ENCODE measurements around the gene OR52H1.

Gene OR52H1

DNA sequence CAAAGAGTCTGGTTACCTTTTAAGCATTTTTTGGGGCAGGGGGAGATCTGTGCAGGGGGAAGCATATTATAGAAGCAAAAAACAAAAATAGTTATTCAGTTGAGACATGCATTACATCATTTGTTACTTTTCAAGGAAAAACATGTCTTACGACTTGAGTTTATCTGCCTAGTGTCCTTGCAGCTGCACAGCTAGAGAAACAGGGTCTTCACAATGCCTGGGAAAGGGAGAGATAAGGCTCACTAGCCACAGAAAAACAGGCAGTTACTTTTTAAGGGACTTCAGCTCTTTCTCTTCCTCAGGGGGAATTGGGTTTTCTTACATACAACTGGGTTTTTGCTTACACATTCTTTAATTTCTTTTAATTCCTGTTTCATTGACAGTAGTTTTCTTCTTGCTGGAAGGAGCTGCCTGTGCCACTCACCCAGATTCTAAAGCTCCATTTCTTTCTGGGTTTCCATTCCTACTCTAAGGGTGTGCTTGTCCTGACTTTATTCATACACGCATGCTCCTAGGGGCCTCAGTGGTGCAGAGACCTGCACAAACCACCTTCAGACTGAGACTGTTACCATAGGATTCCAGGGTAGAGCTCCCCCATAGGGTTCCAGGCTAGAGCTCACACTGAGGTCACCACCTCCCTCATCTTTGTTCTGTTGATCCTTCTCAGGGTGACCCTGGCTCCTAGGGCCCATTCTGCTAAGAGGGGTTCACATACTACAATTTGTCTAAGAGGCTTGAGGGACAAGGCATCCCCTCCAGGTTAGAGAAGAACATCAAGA, 17.1 kb downstream of the OR52H1 start:
- DNase-seq (ENCODE audit: low read depth), result no peak

DNA sequence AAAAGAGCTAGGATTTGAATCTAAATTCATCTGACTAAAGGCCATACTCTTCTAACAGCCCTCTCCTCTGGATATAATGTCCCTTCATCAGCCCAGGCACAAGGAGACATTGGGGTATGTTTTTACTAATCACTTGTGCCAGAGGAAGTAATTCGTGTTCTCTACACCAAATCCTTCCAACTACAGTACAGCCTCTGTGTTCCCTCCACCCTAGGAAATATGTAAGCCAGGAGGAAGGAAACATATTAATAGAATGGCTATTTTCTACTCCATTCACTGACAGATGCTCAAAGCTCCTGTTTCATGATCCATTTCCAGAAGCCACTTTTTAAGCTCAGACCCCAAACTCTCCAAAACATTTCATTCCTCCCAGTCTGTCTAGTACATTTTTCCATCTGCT, 19.8 kb downstream of the OR52H1 start:
- no peak for DNase-seq (ENCODE audit: low read depth)

DNA sequence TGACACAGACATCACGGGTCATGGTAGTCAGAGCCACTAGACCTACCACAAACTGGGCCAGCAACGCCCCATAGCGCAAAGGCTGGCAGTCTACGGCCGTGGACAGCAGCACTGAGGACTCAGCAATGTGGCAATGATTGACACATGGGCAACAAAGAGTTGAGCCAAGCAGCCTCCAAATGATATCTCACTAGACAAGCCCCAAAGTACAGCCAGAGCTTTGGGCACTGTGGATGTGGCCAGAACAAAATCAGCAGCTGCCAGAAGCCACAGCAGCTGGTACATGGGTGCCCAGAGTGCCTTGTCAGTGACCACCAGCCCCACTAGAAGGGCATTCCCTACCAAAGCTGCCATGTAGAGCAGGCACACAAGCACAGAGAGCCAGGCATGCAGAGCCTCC, 20.6 kb downstream of the OR52H1 start:
- DNase-seq (ENCODE audit: low read depth), result no peak

DNA sequence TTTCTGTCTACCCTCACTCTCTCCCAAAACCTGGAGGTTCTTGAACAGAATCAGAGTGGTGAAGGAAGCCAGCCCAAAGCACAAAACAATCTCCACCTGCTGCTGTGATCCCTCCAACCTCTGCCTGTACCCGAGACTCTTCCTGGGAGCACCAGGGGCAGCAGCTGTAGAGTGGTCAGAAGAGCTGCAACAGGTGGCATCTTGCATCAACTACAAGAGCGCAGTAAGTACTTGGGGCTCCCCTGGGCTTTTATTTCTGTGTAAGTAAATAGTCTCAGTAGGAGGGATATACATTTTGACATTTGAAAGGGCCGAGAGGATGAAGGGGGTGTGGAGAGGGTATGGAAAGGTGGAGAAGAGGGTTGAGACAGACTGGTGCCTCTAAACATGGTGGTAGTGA, 23.6 kb downstream of the OR52H1 start:
- no peak for DNase-seq (ENCODE audit: low read depth)

DNA sequence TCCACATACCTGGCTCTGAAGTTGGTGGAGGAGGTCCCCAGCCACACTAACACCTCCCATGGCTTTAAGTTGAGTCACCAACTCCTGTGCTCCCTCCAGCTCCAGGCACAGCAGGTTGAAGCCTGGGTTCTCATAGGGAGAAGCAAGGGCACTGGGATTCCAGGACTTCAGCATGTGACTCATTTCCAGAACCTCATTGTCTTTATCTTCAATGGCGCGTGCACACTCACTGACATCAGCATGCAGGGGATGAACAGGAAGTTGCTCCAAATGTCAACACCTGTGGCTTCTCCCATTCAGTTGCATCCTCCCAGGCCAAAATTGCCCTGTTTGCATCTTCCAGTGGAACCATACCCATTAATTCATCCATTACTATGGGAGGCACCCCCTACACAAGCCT, 26.0 kb downstream of the OR52H1 start:
- no peak for DNase-seq (ENCODE audit: low read depth)

DNA sequence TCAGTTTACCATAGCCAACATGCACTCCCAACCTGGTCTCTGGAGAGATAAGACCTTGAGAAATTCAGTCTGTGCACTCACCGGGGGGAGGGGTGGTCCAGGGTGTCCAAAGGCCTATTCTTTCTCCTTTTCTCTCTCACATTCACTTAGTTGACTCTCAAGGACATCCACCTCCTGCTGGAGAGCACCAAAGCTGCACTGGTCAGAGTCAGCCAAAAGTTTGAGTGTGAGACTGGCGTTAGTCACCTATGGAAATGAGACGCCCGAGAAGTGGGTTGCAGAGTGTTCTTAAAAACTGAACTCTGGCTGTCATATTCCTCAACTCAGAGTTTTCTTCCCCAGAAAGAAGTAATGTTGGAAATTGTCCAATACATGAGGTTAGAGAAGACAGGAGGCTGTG, 26.8 kb downstream of the OR52H1 start:
- DNase-seq (ENCODE audit: low read depth), result no peak

DNA sequence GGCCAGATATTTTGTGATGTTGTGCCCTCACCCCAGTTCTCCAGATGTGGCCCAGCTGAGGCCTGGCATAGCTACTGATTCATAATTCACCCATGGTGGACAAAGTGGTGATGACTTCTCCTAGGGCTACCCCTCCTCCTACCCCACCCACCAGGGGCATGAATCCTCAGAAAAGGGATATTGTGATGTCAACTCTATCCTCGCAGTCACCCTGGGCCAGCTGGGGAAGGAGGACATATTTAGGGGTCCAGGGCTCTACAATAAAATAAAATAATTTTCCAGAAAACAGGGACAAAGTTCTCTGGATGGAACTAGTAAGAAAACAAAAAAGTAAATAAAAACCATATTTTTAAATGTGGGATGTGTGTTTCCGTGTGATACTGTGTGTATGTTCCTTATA, 31.7 kb downstream of the OR52H1 start, which contains the start of gene UBQLNL:
UBQLNL (minus strand) TSS at position 101 of the 400 bp plus-strand sequence. CDS start 258 bp downstream, outside the sequence.
- no peak for DNase-seq (ENCODE audit: low read depth)

DNA sequence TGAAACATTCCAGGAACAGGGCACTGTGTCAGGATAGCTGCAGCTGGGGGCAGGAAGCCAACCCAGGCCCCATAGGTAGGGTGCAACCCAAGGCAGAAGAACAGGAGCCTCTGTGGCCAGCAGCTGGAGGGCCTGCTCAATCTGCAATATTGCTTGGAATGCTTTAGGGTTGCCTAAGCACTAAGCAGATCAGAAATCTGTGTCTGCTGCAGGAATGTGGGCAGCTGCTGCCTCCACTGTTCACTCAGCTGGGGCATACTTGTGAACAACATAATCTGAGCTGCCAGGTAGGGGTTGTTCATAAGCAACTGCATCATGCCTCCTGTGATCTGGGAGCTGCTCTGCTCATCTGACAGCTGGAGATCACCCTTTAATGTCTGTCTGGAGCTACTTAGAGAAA, 33.5 kb downstream of the OR52H1 start:
- no peak for DNase-seq (ENCODE audit: low read depth)

DNA sequence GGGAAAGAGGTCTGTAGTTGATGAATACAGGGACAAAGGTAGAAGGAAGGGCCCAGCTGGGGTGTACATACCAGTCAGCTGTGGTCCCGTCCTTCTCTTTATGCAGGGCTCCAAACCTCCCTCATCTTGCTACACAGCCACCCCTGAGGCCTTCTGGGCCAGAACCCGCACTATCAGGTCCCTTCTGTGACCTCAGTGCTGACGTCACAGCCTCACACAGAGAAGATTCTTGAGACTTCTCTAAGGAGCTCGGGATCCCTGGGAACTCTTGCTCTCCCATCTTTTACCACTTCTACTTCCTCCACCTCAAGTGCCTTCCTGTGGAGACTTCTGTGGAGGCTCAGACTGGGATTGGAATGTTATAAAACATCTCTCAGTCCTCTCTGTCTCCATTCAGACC, 38.5 kb downstream of the OR52H1 start, which contains the start of gene UBQLN3:
UBQLN3 (minus strand) TSS at position 155 of the 400 bp plus-strand sequence. CDS start 399 bp downstream, outside the sequence.
- no peak for DNase-seq (ENCODE audit: low read depth)

DNA sequence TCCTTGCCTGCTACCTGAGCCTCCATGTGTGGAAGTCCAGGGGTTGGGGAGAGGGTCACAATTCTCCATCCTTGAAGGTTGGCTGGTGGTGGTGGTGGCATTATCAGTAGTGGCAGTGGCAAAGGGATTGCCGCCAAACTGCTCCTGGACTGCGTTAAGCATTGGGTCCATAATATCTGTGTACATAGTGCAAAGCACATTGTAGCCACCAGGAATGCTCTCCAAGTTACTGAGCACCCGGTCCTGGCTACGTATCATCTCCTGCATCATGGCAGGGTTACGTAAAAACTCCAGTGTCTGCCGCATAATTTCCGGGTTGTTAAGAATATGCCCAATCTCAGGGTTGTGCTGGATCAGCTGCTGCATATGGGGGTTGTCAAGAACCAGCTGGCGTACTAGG, 39.7 kb downstream of the OR52H1 start:
- DNase-seq (ENCODE audit: low read depth), result no peak

DNA sequence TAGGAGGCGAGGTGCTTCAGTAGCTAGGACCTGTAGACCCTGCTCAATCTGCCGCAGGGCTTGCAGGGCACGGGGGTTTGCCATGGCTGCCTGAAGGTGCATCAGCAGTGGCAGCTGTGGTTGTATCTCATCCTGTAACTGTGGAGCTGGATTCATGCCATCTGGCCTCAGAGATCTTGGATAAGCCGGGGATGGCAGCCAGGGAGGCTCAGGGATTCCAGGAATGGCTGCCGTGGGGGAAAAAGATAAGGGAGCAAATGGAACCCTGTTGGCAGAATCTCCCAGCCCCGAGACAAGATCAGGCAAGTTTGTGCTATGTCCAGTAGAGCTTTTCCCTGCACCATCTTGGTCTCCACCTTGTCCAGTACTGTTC, 40.4 kb downstream of the OR52H1 start:
- no peak for DNase-seq (ENCODE audit: low read depth)

DNA sequence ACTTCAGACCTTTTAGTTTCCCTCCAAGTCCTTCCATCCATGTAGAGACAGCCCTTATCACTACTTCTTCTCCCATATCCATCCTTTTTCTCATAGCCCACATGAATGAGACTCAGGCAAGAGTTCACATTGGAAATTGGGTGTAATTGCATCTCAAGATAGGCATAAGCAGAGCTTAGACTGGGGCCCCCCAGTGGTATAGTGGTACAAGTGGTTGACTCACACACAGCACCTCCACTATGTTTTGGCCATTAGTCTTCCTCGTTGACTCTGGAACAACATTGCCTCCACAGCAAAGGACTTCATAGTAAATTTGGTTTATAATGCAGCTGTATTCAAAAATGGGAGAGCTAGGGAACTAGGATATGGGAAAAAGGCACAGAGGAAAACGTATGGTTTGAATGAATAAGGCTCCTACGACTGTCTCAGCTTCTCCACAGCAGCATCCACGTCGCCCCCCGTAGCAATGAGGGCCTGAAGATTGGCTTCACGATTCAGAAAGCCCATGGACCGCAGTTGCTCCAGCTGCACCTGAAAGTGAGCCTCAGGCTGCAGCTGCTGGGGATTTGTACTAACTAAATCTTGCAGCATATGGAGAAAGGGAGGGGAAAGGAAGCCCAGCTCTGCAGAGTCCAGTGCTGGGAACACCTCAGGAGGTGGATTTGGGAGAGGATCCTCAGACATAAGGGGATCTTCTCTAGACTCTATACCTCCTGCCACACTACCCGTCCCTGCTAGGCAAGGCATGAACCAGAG, 41.0 kb downstream of the OR52H1 start:
- DNase-seq (ENCODE audit: low read depth), result no peak

DNA sequence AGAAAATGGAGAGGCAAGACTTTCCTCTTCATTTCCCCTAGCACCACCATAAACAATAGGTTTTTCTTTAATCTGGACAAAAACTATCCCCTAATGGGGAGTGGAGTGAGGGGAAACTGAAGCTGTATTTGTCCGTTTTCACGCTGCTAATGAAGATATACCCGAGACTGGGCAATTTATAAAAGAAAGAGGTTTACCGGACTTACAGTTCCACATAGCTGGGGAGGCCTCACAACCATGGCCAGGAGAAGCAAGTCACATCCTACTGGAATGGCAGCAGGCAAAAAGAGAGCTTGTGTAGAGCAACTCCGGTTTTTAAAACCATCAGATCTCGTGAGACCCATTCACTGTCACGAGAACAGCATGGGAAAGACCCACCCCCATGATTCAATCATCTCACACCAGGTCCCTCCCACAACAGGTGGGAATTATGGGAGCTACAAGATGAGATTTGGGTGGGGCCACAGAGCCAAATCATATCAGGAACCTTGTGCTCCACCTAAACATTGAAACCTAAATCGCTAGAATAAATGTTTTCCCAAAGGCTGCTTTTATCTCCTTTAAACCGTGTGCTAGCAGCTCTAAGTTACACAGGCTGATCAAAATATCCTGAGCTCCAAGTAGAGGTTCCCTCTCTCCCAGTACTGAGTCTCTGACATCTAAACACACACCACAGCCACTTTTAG, 42.8 kb downstream of the OR52H1 start:
- no peak for DNase-seq (ENCODE audit: low read depth)

DNA sequence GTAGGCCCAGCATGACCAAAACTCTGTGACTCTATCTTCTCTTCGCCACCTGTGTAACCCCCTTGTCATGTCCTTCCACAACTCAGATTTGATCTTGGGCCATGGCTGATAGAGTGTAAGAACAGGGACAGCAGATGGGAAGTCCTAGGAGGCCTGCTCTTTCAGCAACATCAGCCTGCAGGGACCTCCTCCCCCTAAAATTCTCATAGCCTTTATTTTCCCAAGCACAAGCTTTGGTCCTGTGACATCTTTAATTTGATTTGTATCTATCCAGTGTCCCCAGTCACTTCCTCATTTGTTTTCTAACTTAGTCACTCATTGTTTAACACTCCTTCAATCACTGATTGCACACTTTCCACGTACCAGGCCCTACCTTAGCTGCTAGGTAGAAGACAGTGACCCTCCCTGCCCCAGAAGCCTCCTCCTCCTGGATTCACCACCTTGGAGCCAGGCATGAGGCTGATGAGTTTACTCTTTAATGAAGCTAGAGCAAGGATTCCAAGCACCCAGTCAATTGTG, 43.9 kb downstream of the OR52H1 start:
- DNase-seq (ENCODE audit: low read depth), result no peak

DNA sequence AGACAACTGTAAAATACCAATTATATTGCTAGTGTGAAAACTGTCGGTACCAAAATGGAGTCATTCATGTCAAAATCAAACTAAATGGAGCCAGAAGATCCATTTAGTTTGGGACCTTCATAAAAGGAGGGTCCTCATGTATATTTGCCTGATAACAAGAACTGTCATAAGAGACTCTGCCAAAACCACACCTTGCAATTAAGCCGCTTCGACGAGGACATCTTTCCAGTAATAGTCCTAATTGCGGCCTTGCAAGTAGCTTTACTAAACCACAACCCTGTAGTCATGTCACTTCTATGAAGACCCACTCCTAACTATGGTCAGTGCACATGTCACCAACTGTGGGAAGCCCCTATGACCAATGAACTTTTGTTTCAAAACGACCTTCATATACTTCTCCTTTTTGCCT, 47.9 kb downstream of the OR52H1 start:
- no peak for DNase-seq (ENCODE audit: low read depth)

DNA sequence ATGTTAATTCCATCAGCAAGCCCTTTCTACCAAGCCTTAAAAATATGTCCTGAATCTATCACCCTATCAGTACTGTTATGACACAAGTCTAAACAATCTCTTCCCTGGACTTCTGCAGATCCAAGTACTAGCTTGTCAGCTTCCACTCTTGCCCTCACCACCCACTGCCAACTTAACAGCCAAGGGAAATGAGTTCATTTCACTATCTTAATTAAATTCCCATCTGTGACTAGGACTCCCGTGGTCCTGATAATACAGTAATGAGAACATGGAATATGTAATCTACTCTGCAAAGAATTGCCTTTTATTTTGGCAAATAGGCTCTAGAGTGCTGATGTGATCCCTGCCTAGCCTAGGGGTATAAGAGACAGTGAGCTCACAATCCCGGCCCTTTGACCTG, 48.7 kb downstream of the OR52H1 start:
- no peak for DNase-seq (ENCODE audit: low read depth)

All from activated T-cell treated with anti-CD3 and anti-CD28 coated beads for 48 hours (primary cell).